K562 (cell line): ENCODE measurements around the gene DCAF11. TPM values are rescaled to one million over a fixed set of nuclear protein-coding genes. Genes with fewer than 3 reads are reported as not detected.

Source experiments
- ATAC-seq: fragments of 200-7000 bp; cut with Tn5 transposase; 3 replicates; pipeline ENCODE4 v1.9.1; 2020; ENCODE audit warnings: moderate library complexity
- BruUV-seq: library from RNA; stranded (reverse); fragments of 400-500 nt; replicated peaks from 2 replicates; lab custom pipeline; 2021; lab: Mats Ljungman, UMichigan
- CTCF ChIA-PET: fragments of 300-600 bp; formaldehyde crosslinking; extraction: SDS; loops from one replicate; lab custom pipeline; 2021; ENCODE audit warnings: low intra/inter-chr PET ratio; lab: Yijun Ruan, JAX
- POLR2A ChIA-PET: fragments of 300-600, 350-650 bp; sonication (Branson Sonifier 250); formaldehyde crosslinking; extraction: SDS; loops from one replicate; lab custom pipeline; 2021; ENCODE audit warnings: antibody characterized with exemption, inconsistent platforms; lab: Yijun Ruan, JAX
- DNase-seq, 4 experiments: peaks; one replicate each; pipeline versions ENCODE4 v3.0.0 to v3.0.0-alpha.2; 2011 to 2018; ENCODE audit warnings: low spot score in 3 of 4, mixed read lengths in 3 of 4; ENCODE audit errors: extremely low read depth in 1 of 4
- FAIRE-seq: peaks from 2 replicates; lab custom pipeline; 2011; peaks lifted over from hg19 to GRCh38; lab: Jason Lieb, UNC
- H2AFZ ChIP-seq: 2 replicates; pipeline ENCODE4 v1.6.0; 2011; ENCODE audit warnings: low read depth, low read length, control low read depth, inconsistent platforms
- H3K27ac ChIP-seq: fragments of 200-600 bp; 3 replicates; pipeline ENCODE4 v1.8.0; 2011; ENCODE audit warnings: low read depth, mild to moderate bottlenecking, control low read depth, inconsistent platforms, low read length, moderate library complexity, mixed read lengths; ENCODE audit errors: extremely low read depth
- H3K27me3 ChIP-seq, 2 experiments: fragments of 300-600 bp in 1 of 2; 2 replicates in 1 of 2; 3 replicates in 1 of 2; pipeline versions ENCODE4 v1.6.0 to v1.8.0; 2011; ENCODE audit warnings: inconsistent platforms in 2 of 2, low read length in 2 of 2, mild to moderate bottlenecking in 1 of 2, mixed read lengths in 1 of 2, moderate library complexity in 1 of 2; ENCODE audit not compliant: control insufficient read depth in 2 of 2, insufficient read depth in 2 of 2
- H3K36me3 ChIP-seq: fragments of 300-600 bp; 3 replicates; pipeline ENCODE4 v1.8.0; 2011; ENCODE audit warnings: mild to moderate bottlenecking, low read length, inconsistent platforms; ENCODE audit not compliant: control insufficient read depth, insufficient read depth
- H3K4me1 ChIP-seq, 2 experiments: fragments of 200-600 bp in 1 of 2; replicated peaks in 1 of 2; 2 replicates in 1 of 2; 3 replicates in 1 of 2; pipeline versions ENCODE4 v1.5.1 to v1.8.0; 2011; ENCODE audit warnings: inconsistent platforms in 2 of 2, low read length in 2 of 2, mild to moderate bottlenecking in 1 of 2, mixed read lengths in 1 of 2, moderate library complexity in 1 of 2; ENCODE audit not compliant: control insufficient read depth in 2 of 2, insufficient read depth in 2 of 2
- H3K4me2 ChIP-seq: 2 replicates; pipeline ENCODE4 v1.6.1; 2011; ENCODE audit warnings: low read length, control low read depth, inconsistent platforms, mixed read lengths; ENCODE audit not compliant: insufficient read depth
- H3K4me3 ChIP-seq: fragments of 200-600 bp; sonication (generic), shearing (Covaris generic); 2 replicates; pipeline ENCODE4 v1.5.1; 2016; ENCODE audit warnings: control low read depth, inconsistent platforms
- H3K79me2 ChIP-seq: fragments of 200-600 bp; 3 replicates; pipeline ENCODE4 v1.8.0; 2011; ENCODE audit warnings: low read length, inconsistent platforms; ENCODE audit not compliant: control insufficient read depth, insufficient read depth
- H3K9ac ChIP-seq, 2 experiments: 2 replicates each; pipeline versions ENCODE4 v1.6.0 to v1.6.1; 2011; ENCODE audit warnings: low read depth in 2 of 2, low read length in 2 of 2, control low read depth in 1 of 2, inconsistent platforms in 1 of 2, mild to moderate bottlenecking in 1 of 2, mixed read lengths in 1 of 2; ENCODE audit not compliant: insufficient read depth in 1 of 2
- H3K9me1 ChIP-seq: one replicate; pipeline ENCODE4 v1.6.0; 2011; ENCODE audit warnings: inconsistent platforms, mild to moderate bottlenecking, low read length, moderate library complexity; ENCODE audit not compliant: control insufficient read depth, insufficient read depth
- H3K9me3 ChIP-seq: replicated peaks from 2 replicates; pipeline ENCODE4 v1.5.1; 2011; ENCODE audit warnings: low read depth, low read length, inconsistent platforms; ENCODE audit not compliant: control insufficient read depth, insufficient read depth
- H4K20me1 ChIP-seq: replicated peaks from 2 replicates; pipeline ENCODE4 v1.6.1; 2011; ENCODE audit warnings: low read length, inconsistent platforms, mixed read lengths; ENCODE audit not compliant: control insufficient read depth, insufficient read depth
- ARNT ChIP-seq, 2 experiments: fragments of 450-650 bp; IDR thresholded peaks; 2 replicates each; pipeline ENCODE4 v1.6.1; 2016; ENCODE audit warnings: mild to moderate bottlenecking in 1 of 2
- CHD2 ChIP-seq: IDR thresholded peaks from 2 replicates; pipeline ENCODE4 v1.6.1; 2011; ENCODE audit warnings: low read depth, low read length
- CREB1 ChIP-seq, 2 experiments: sonication (generic) in 1 of 2; formaldehyde crosslinking in 1 of 2; IDR thresholded peaks; 2 replicates each; pipeline versions ENCODE4 v1.6.1 to v1.8.0; 2012 to 2022; ENCODE audit warnings: inconsistent platforms in 1 of 2, mild to moderate bottlenecking in 1 of 2, missing genetic modification reagents in 1 of 2, moderate library complexity in 1 of 2
- CXXC5 ChIP-seq: fragments of 250-450 bp; sonication (Bioruptor Pico); IDR thresholded peaks from 2 replicates; pipeline ENCODE4 v1.8.0; 2022; ENCODE audit warnings: inconsistent platforms, mild to moderate bottlenecking, moderate library complexity
- MIER1 ChIP-seq: fragments of 450-650 bp; IDR thresholded peaks from 2 replicates; pipeline ENCODE4 v1.6.1; 2016; ENCODE audit warnings: antibody characterized with exemption, mild to moderate bottlenecking, low read depth
- MYBL2 ChIP-seq, 2 experiments: fragments of 450-650 bp in 1 of 2; sonication (generic) in 1 of 2; formaldehyde crosslinking in 1 of 2; IDR thresholded peaks; 2 replicates each; pipeline versions ENCODE4 v1.6.1 to v1.8.1; 2017 to 2022; ENCODE audit warnings: borderline replicate concordance in 1 of 2, inconsistent platforms in 1 of 2, low read depth in 1 of 2, mild to moderate bottlenecking in 1 of 2, missing genetic modification reagents in 1 of 2, moderate library complexity in 1 of 2
- POLR2A ChIP-seq: fragments of 450-650 bp; conservative IDR thresholded peaks from 2 replicates; pipeline ENCODE4 v1.6.1; 2016
- POLR2AphosphoS5 ChIP-seq: IDR thresholded peaks from 2 replicates; pipeline ENCODE4 v1.6.1; 2011; ENCODE audit warnings: mild to moderate bottlenecking, low read depth, low read length, moderate library complexity; ENCODE audit not compliant: control insufficient read depth, insufficient read depth
- TEAD1 ChIP-seq, 2 experiments: fragments of 450-650 bp in 1 of 2; sonication (generic) in 1 of 2; formaldehyde crosslinking; IDR thresholded peaks; 2 replicates each; pipeline versions ENCODE4 v1.4.0 to v1.8.0; 2020 to 2022; ENCODE audit warnings: mild to moderate bottlenecking in 2 of 2, missing genetic modification reagents in 1 of 2
- WGBS: fragments of 100-300 bp; shearing (Covaris generic); methylation state at CpG from one replicate; pipeline ENCODE4 v1.1.6; 2016; ENCODE audit warnings: low coverage, mixed read lengths; ENCODE audit not compliant: insufficient coverage; ENCODE audit errors: missing lambda C conversion rate; 5-methylcytosine and 5-hydroxymethylcytosine counted together
- in situ Hi-C: fragments of 300-500 bp; cut with MboI; formaldehyde crosslinking; loops from 4 replicates; pipeline ENCODE4 v1.15.0; 2018; ENCODE audit warnings: inconsistent platforms, mixed read lengths
- intact Hi-C: fragments of 100-400 bp; cut with micrococcal nuclease; formaldehyde crosslinking; loops from 2 replicates; pipeline ENCODE4 v1.14.2; 2022
- polyA plus RNA-seq, 8 experiments: library from polyadenylated mRNA; depleted of rRNA in 4 of 8; stranded (reverse) in 5 of 8; unstranded in 3 of 8; fragments of >200 nt; fragmentation: Nextera tagmentation in 2 of 8; fragmentation: Illumina TruSeq in 1 of 8; extraction: Ambion mirVana in 2 of 8; extraction: Trizol in 1 of 8; gene quantifications; 2 replicates each; pipeline versions ENCODE4 v1.2.1 to v1.2.3, GENCODE V29; 2011 to 2014; ENCODE audit warnings: inconsistent platforms in 1 of 8, missing spikeins in 1 of 8
- total RNA-seq, 7 experiments: library from RNA; depleted of rRNA in 6 of 7; stranded (reverse); fragments of >200 nt in 6 of 7; fragmentation: Illumina TruSeq in 2 of 7; extraction: Trizol in 2 of 7; gene quantifications; 2 replicates each; pipeline versions ENCODE4 v1.2.1 to v1.2.3, GENCODE V29; 2011 to 2021; ENCODE audit warnings: low replicate concordance in 1 of 7

DCAF11 gene
- total and polyA plus RNA-seq, 9 of the 15 experiments (the other 6 are each of a cell fraction or from before 2014, with no cell fraction given), result 8.5 to 46.2 (median 36.4) TPM

DNA sequence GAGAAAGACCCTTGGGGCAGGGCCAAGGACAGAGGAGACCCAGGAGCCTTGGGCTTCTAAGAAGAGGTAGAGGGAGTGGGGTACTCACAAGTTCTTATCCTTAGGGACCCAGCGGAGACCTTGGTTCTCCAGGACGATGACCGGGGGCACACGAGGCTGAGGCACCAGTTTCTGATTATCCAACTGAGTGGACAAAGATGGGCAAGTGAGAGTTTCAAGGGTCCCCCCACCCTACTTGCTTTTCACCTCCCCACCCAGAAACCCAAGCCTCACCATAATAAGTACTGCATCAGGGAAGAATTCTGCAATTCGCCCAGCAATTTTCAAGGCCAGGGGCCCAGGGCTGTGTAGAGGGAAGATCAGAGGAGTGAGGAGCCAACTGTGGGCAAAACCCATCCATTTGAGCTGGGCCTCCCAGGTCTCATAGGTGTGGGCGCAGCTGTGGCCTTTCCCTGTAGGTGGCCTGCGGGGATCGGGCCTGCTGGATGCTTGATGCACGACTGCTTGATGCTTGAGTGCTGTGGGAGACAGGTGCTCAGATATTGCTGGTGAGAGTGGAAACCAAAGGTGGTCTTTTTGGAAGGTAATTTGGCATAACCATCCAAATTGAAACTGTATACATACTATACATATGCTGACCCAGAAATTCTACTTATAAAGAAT lies 24.8 kb downstream of the DCAF11 start:
- TF ChIP-seq MIER1 (peak; percentile 62), ARNT (IDR thresholded peaks at IDR 0.05) (no peak)
- no TSS peak for BruUV-seq
- WGBS, result 73% methylated on average over 8 of the region's 9 CpGs
- no peak overlapping the region for H3K27ac ChIP-seq
- DNase-seq (no peak), ATAC-seq (no peak), FAIRE-seq (no peak)
- H3K9me3 ChIP-seq, result no peaks in the 10 kb centered on the region
- H3K9ac ChIP-seq, result no peak overlapping the region
- in situ Hi-C loops, result no loop called here
- no peaks in the 10 kb centered on the region for H3K9me1 ChIP-seq
- H4K20me1 ChIP-seq, result no peaks in the 10 kb centered on the region; the same call in 1 of the 2 replicates
- POLR2A ChIA-PET, result interaction anchor here (1.1 to 1.5 kb wide), 2 partner anchors 46 to 1045 kb away, joined by 3 to 4 read pairs; partner anchors contain the start of gene PCK2
- intact Hi-C loops, result no loop called here
- no peaks in the 10 kb centered on the region for H3K27me3 ChIP-seq
- no peak overlapping the region for H3K4me2 ChIP-seq
- H3K36me3 ChIP-seq, result peaks cover 42% of the 10 kb centered on the region
- CTCF ChIA-PET, result no interaction called here
- H3K79me2 ChIP-seq, result peaks cover 25% of the 10 kb centered on the region
- peaks cover 23 to 41% of the 10 kb centered on the region in 2 experiments; a peak in 4 of 5 replicates for H3K4me1 ChIP-seq
- no peak overlapping the region for H3K4me3 ChIP-seq
- no peak overlapping the region for H2AFZ ChIP-seq

- in situ Hi-C loops, result no loop called here
- Histone ChIP-seq H3K36me3 (peaks cover 47% of the 10 kb centered on the region), H3K9me3 (no peaks in the 10 kb centered on the region), H3K4me1 (peaks cover 31 to 43% of the 10 kb centered on the region in 2 experiments; a peak in 4 of 5 replicates), H3K27ac (peak within 1 kb of the TSS; percentile 87), H3K79me2 (peaks cover 43% of the 10 kb centered on the region), H3K4me2 (peak within 1 kb of the TSS; percentile 86), H3K9ac (peak within 1 kb of the TSS; percentile 79 to 95), H3K27me3 (no peaks in the 10 kb centered on the region), H2AFZ (peak within 1 kb of the TSS; percentile 93), H3K9me1 (peaks cover 5% of the 10 kb centered on the region), H3K4me3 (peak within 1 kb of the TSS; percentile 83), H4K20me1 (no peaks in the 10 kb centered on the region; the same call in 1 of the 2 replicates)
- BruUV-seq, result TSS peak; percentile 33
- ATAC-seq, result peak; percentile 95
- ChIA-PET CTCF (no interaction called here), POLR2A (interaction anchor here (0.5 to 1.3 kb wide), 11 partner anchors 9 to 108 kb away, joined by 3 to 4 read pairs (median 3); partner anchors contain the start of genes PCK2 and TM9SF1)
- DNase-seq, result peak; percentile 94 to 98 (median 95)
- intact Hi-C loops, result loop anchor here (10.0 kb wide), 1 partner anchor 46 kb away; the partner anchor contains the start of gene PCK2
- FAIRE-seq, result peak; percentile 97
- WGBS, result 0% methylated on average over 30 of the region's 65 CpGs
- TF ChIP-seq POLR2AphosphoS5 (0 out of 2 replicates have a peak, but pooled peaks have one; percentile 31), POLR2A (peak; percentile 74), CREB1 (IDR thresholded peaks at IDR 0.05) (0 out of 2 replicates have a peak, but pooled peaks have one; percentile 14), CREB1 (CRISPR knock-in tag; IDR thresholded peaks at IDR 0.05) (no peak; the same call in 1 of the 2 replicates), TEAD1 (CRISPR knock-in tag; IDR thresholded peaks at IDR 0.05) (peak in 1 of 2 experiments; percentile 80; a peak in 1 of 4 replicates), MYBL2 (IDR thresholded peaks at IDR 0.05; ENCODE audit: low read depth) (peak; percentile 91), MYBL2 (CRISPR knock-in tag; IDR thresholded peaks at IDR 0.05; ENCODE audit: borderline replicate concordance) (no peak), CHD2 (peak; percentile 45; the same call in 1 of the 2 replicates), CXXC5 (CRISPR knock-in tag) (peak; percentile 45)
Observed at GRCh38 chr14:24141097-24141880, 26.7 kb downstream of the DCAF11 start, which contains the start of gene EMC9. EMC9 (minus strand) TSS chr14:24141591; CDS start chr14:24141304, 287 bp downstream.
